ENCODE results near the gene TTYH2.

GRCh38 chr17:74194682-74195081 lies 18.7 kb upstream of the TTYH2 start:
- TF ChIP-seq CTCF (IDR thresholded peaks at IDR 0.05; ENCODE audit: poor library complexity, severe bottlenecking) (no peak), RAD21 (conservative IDR thresholded peaks at IDR 0.05) (no peak), TAF1 (IDR thresholded peaks at IDR 0.05; ENCODE audit: low read depth) (no peak)
- TF ChIP-seq, protein P1, sequence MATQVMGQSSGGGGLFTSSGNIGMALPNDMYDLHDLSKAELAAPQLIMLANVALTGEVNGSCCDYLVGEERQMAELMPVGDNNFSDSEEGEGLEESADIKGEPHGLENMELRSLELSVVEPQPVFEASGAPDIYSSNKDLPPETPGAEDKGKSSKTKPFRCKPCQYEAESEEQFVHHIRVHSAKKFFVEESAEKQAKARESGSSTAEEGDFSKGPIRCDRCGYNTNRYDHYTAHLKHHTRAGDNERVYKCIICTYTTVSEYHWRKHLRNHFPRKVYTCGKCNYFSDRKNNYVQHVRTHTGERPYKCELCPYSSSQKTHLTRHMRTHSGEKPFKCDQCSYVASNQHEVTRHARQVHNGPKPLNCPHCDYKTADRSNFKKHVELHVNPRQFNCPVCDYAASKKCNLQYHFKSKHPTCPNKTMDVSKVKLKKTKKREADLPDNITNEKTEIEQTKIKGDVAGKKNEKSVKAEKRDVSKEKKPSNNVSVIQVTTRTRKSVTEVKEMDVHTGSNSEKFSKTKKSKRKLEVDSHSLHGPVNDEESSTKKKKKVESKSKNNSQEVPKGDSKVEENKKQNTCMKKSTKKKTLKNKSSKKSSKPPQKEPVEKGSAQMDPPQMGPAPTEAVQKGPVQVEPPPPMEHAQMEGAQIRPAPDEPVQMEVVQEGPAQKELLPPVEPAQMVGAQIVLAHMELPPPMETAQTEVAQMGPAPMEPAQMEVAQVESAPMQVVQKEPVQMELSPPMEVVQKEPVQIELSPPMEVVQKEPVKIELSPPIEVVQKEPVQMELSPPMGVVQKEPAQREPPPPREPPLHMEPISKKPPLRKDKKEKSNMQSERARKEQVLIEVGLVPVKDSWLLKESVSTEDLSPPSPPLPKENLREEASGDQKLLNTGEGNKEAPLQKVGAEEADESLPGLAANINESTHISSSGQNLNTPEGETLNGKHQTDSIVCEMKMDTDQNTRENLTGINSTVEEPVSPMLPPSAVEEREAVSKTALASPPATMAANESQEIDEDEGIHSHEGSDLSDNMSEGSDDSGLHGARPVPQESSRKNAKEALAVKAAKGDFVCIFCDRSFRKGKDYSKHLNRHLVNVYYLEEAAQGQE (IDR thresholded peaks at IDR 0.05; ENCODE audit: borderline replicate concordance): no peak
